Endothelial cell of umbilical vein (primary cell): ENCODE results near the gene METAP1. TPM values are rescaled to one million over a fixed set of nuclear protein-coding genes. Genes with fewer than 3 reads are reported as not detected.
"Not testable (repeated sequence)": the region's sequence is repeated elsewhere in the genome, so short reads cannot be mapped to it uniquely, and the experiment has no call there.

Experiments used
- BruUV-seq: library from RNA; stranded (reverse); fragments of 400-500 nt; replicated peaks from 2 replicates; lab custom pipeline; 2021; lab: Mats Ljungman, UMichigan
- CTCF ChIA-PET: fragments of 300-600, 350-600 bp; sonication (Branson Sonifier 250); formaldehyde crosslinking; loops from one replicate; lab custom pipeline; 2021; ENCODE audit warnings: antibody characterized with exemption, inconsistent platforms; lab: Charles Lee
- POLR2A ChIA-PET: fragments of 300-600, 350-600 bp; sonication (Branson Sonifier 250); formaldehyde crosslinking; loops from one replicate; lab custom pipeline; 2021; ENCODE audit warnings: antibody characterized with exemption, inconsistent platforms; lab: Charles Lee
- DNase-seq: peaks from one replicate; pipeline ENCODE4 v3.0.0-alpha.2; 2011; ENCODE audit warnings: low read depth, low spot score
- FAIRE-seq: peaks from 2 replicates; lab custom pipeline; 2011; peaks lifted over from hg19 to GRCh38; lab: Jason Lieb, UNC
- H2AFZ ChIP-seq: 2 replicates; pipeline ENCODE4 v1.6.0; 2012; ENCODE audit warnings: low read depth, low read length, control low read depth, inconsistent platforms
- H3K27ac ChIP-seq: 2 replicates; pipeline ENCODE4 v1.5.1; 2011; ENCODE audit warnings: low read depth, mild to moderate bottlenecking, control low read depth, low read length, moderate library complexity; ENCODE audit not compliant: insufficient read depth
- H3K27me3 ChIP-seq, 2 experiments: 2 replicates each; pipeline versions ENCODE4 v1.6.0 to v1.6.1; 2011; ENCODE audit warnings: low read length in 2 of 2, mixed read lengths in 1 of 2; ENCODE audit not compliant: control insufficient read depth in 2 of 2, insufficient read depth in 2 of 2
- H3K36me3 ChIP-seq, 2 experiments: 2 replicates in 1 of 2; 3 replicates in 1 of 2; pipeline ENCODE4 v1.5.1; 2011; ENCODE audit warnings: low read length in 2 of 2, mild to moderate bottlenecking in 1 of 2, moderate library complexity in 1 of 2; ENCODE audit not compliant: control insufficient read depth in 2 of 2, insufficient read depth in 2 of 2; ENCODE audit errors: extremely low read depth in 1 of 2
- H3K4me1 ChIP-seq: 3 replicates; pipeline ENCODE4 v1.5.1; 2011; ENCODE audit warnings: mild to moderate bottlenecking, low read length; ENCODE audit not compliant: control insufficient read depth, insufficient read depth; ENCODE audit errors: extremely low read depth
- H3K4me2 ChIP-seq: 2 replicates; pipeline ENCODE4 v1.6.1; 2011; ENCODE audit warnings: low read length, control low read depth, mixed read lengths; ENCODE audit not compliant: insufficient read depth
- H3K4me3 ChIP-seq, 3 experiments: fragments of 200-600 bp in 1 of 3; sonication (generic), shearing (Covaris generic) in 1 of 3; replicated peaks in 1 of 3; 2 replicates each; pipeline ENCODE4 v1.5.1; 2011 to 2016; ENCODE audit warnings: control low read depth in 3 of 3, low read length in 3 of 3, mild to moderate bottlenecking in 2 of 3, inconsistent platforms in 1 of 3, low read depth in 1 of 3, moderate library complexity in 1 of 3; ENCODE audit not compliant: insufficient read depth in 1 of 3
- H3K79me2 ChIP-seq: 2 replicates; pipeline ENCODE4 v1.6.0; 2012; ENCODE audit warnings: low read length, inconsistent platforms; ENCODE audit not compliant: control insufficient read depth, insufficient read depth
- H3K9ac ChIP-seq: replicated peaks from 2 replicates; pipeline ENCODE3; 2011; ENCODE audit warnings: low read length, control low read depth; ENCODE audit not compliant: insufficient read depth; ENCODE audit errors: extremely low read depth
- H3K9me1 ChIP-seq: replicated peaks from 3 replicates; pipeline ENCODE4 v1.6.0; 2011; ENCODE audit warnings: mild to moderate bottlenecking, low read length; ENCODE audit not compliant: control insufficient read depth, insufficient read depth; ENCODE audit errors: extremely low read depth
- H3K9me3 ChIP-seq: replicated peaks from 2 replicates; pipeline ENCODE4 v1.5.1; 2012; ENCODE audit warnings: low read length, inconsistent platforms; ENCODE audit not compliant: control insufficient read depth, insufficient read depth
- H4K20me1 ChIP-seq: replicated peaks from 2 replicates; pipeline ENCODE3; 2011; ENCODE audit warnings: mild to moderate bottlenecking, low read length; ENCODE audit not compliant: control insufficient read depth, insufficient read depth; ENCODE audit errors: extremely low read depth
- JUN ChIP-seq: IDR thresholded peaks from 2 replicates; pipeline ENCODE4 v1.6.1; 2011; ENCODE audit warnings: borderline replicate concordance, low read depth; ENCODE audit not compliant: insufficient read length, insufficient read depth
- POLR2AphosphoS5 ChIP-seq: IDR thresholded peaks from 2 replicates; pipeline ENCODE4 v1.6.1; 2012; ENCODE audit warnings: low read depth, mild to moderate bottlenecking, control low read depth, low read length, moderate library complexity; ENCODE audit not compliant: insufficient read depth
- dilution Hi-C: fragments of 300-500 bp; cut with MboI; formaldehyde crosslinking; loops from one replicate; pipeline ENCODE4 v1.15.0; 2019; ENCODE audit warnings: low sequenced_read_pairs; ENCODE audit not compliant: extremely low pct_ligation_motif_present
- intact Hi-C: fragments of 100-400 bp; cut with micrococcal nuclease; formaldehyde crosslinking; loops from one replicate; pipeline ENCODE4 v1.10.0; 2022
- microRNA-seq: library from miRNA; unstranded; fragments of <30 nt; microRNA quantifications from one replicate; pipeline ENCODE4 v1.2.0, GENCODE V29; 2021; ENCODE audit warnings: borderline number of aligned reads, borderline replicate concordance
- polyA plus RNA-seq, 4 experiments: library from polyadenylated mRNA; depleted of rRNA in 3 of 4; stranded (reverse) in 3 of 4; unstranded in 1 of 4; fragments of >200 nt; gene quantifications; 2 replicates each; pipeline versions ENCODE4 v1.2.1 to v1.2.3, GENCODE V29; 2011 to 2012; ENCODE audit warnings: missing spikeins in 1 of 4
- small RNA-seq: library from RNA; depleted of rRNA; stranded (forward); fragments of <200 nt; gene quantifications from one replicate; pipeline ENCODE3, GENCODE V24; 2012; ENCODE audit warnings: low replicate concordance, low read depth; ENCODE audit not compliant: insufficient read depth, insufficient read length
- total RNA-seq: library from RNA; stranded (reverse); gene quantifications from 2 replicates; pipeline ENCODE4 v1.2.3, GENCODE V29; 2021

Gene METAP1
- total and polyA plus RNA-seq, 2 donors (not counting 3 experiments of a cell fraction or from before 2014, with no cell fraction given): 26.4 to 39.8 TPM

DNA sequence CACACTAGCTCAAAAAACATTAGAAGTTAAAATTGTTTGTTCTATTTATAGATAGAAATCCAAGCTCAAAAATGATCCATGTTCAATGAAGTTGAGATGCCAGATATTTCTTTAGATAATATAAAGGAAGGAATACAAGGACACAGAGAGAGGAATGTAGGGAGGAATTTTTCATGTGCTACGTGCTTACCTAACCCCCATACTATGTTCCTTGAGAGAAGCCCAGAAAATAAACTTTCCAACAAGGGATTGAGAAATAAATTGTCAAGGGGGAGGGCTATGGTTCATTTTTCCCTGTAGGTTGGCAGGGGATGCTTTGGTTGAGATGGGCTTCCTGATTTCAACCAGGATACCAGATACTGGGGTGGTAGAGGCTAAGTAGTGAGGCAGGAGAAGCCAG is 108.6 kb downstream of the METAP1 start:
- H3K9me3 ChIP-seq: no peaks in the 10 kb centered on the region
- H3K79me2 ChIP-seq: no peaks in the 10 kb centered on the region
- peaks cover 4% of the 10 kb centered on the region for H3K4me1 ChIP-seq
- no peak for TF ChIP-seq POLR2AphosphoS5
- no peak for TF ChIP-seq JUN
- no peaks in the 10 kb centered on the region for H3K9me1 ChIP-seq
- ChIA-PET POLR2A (no interaction called here), CTCF (no interaction called here)
- H3K27ac ChIP-seq: no peak overlapping the region
- H2AFZ ChIP-seq: no peak overlapping the region
- no peak overlapping the region for H3K4me2 ChIP-seq
- BruUV-seq: no TSS peak
- dilution Hi-C loops: no loop called here
- H3K27me3 ChIP-seq: no peaks in the 10 kb centered on the region
- no peak for FAIRE-seq
- no peak overlapping the region for H3K4me3 ChIP-seq
- intact Hi-C loops: no loop called here
- no peaks in the 10 kb centered on the region for H3K36me3 ChIP-seq
- no peak for DNase-seq
- H3K9ac ChIP-seq: no peak overlapping the region
- no peaks in the 10 kb centered on the region for H4K20me1 ChIP-seq

DNA sequence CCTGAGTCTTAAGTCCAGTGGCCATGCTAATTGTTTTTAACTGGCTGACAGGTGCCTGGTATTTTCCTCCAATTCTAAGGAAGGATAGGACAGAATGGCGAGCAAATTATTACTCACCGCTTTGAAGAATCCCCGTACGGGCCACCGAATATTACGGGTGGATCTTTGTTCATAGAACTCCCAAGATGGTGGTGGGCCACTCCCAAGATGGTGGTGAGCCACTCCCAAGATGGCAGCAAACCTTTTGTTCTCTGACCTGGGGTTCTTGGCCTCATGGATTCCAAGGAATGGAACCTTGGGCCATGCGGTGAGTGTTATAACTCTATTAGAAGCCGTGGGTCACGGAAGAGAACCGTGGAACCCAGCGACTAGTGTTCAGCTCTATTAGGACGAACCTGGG is 113.8 kb downstream of the METAP1 start:
- CTCF ChIA-PET: not testable (repeated sequence)

More for the DNA sequence above, 113.8 kb downstream of the METAP1 start:
- H3K36me3 ChIP-seq, H3K79me2 ChIP-seq, H3K27me3 ChIP-seq, DNase-seq, H3K4me3 ChIP-seq, H2AFZ ChIP-seq, H3K4me1 ChIP-seq, H3K9me1 ChIP-seq, FAIRE-seq, H3K27ac ChIP-seq, POLR2A ChIA-PET, H3K9ac ChIP-seq, intact Hi-C loops, dilution Hi-C loops, H4K20me1 ChIP-seq, H3K9me3 ChIP-seq, BruUV-seq, H3K4me2 ChIP-seq: not testable (repeated sequence)

Small RNA genes lying within 50 kb of the gene (microRNA-seq; reads per million reads assigned to microRNA genes)
- gene MIR3684: 1.9 reads per million

Small RNA genes lying within 50 kb of the gene (small RNA-seq; reads per million reads assigned to genes)
- gene MIR3684: not detected
- gene RNU7-149P: not detected

Other genes starting within 250 kb of the METAP1 start
- gene EIF4E, start 66.6 kb upstream of the METAP1 start, total RNA-seq: 103 and 107 TPM in 2 replicates
- gene EIF4E, start 66.6 kb upstream of the METAP1 start, polyA plus RNA-seq: 22.1 and 40.3 TPM in 2 replicates
- gene ADH5, start 93.1 kb downstream of the METAP1 start, total RNA-seq: 101 and 103 TPM in 2 replicates
- gene ADH5, start 93.1 kb downstream of the METAP1 start, polyA plus RNA-seq: 53.4 and 89.2 TPM in 2 replicates
- not detected in 2 replicates for gene ADH4, start 148.6 kb downstream of the METAP1 start, total RNA-seq
- gene ADH4, start 148.6 kb downstream of the METAP1 start, polyA plus RNA-seq: not detected in 2 replicates
- not detected in 2 replicates for gene ADH6, start 223.5 kb downstream of the METAP1 start, total RNA-seq
- not detected in 2 replicates for gene ADH6, start 223.5 kb downstream of the METAP1 start, polyA plus RNA-seq